Activated T-helper 17 cell treated with anti-CD3 and anti-CD28 coated beads, Interleukin-2, amount 50 U/mL, for 72 hours (primary cell): ENCODE results near the gene LYRM2. TPM values are rescaled to one million over a fixed set of nuclear protein-coding genes. Genes with fewer than 3 reads are reported as not detected.

ENCODE experiments used
- ATAC-seq: fragments of 150-1000 bp; cut with Tn5 transposase; replicated peaks from 2 replicates; pipeline ENCODE4 v1.10.0; 2021; ENCODE audit warnings: mild to moderate bottlenecking, moderate library complexity
- H3K27ac Mint-ChIP-seq: one replicate; pipeline ENCODE4 v1.8.0; 2022; ENCODE audit warnings: mixed read lengths
- H3K27me3 Mint-ChIP-seq: one replicate; pipeline ENCODE4 v1.8.0; 2022; ENCODE audit warnings: mixed read lengths
- H3K36me3 Mint-ChIP-seq: one replicate; pipeline ENCODE4 v1.8.0; 2022; ENCODE audit warnings: low read depth, mild to moderate bottlenecking, mixed read lengths
- H3K4me1 Mint-ChIP-seq: one replicate; pipeline ENCODE4 v1.8.0; 2022; ENCODE audit warnings: mixed read lengths
- H3K4me3 Mint-ChIP-seq: one replicate; pipeline ENCODE4 v1.8.0; 2022; ENCODE audit warnings: mild to moderate bottlenecking, mixed read lengths
- H3K9me3 Mint-ChIP-seq: one replicate; pipeline ENCODE4 v1.8.0; 2022; ENCODE audit warnings: mixed read lengths
- total RNA-seq, 2 donors: library from RNA; stranded (reverse); gene quantifications; one replicate each; pipeline ENCODE4 v1.2.3, GENCODE V29; 2022

The LYRM2 gene, protein sequence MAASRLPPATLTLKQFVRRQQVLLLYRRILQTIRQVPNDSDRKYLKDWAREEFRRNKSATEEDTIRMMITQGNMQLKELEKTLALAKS
- 10 to 100 TPM; 22.5 to 30.7 TPM for total RNA-seq

DNA sequence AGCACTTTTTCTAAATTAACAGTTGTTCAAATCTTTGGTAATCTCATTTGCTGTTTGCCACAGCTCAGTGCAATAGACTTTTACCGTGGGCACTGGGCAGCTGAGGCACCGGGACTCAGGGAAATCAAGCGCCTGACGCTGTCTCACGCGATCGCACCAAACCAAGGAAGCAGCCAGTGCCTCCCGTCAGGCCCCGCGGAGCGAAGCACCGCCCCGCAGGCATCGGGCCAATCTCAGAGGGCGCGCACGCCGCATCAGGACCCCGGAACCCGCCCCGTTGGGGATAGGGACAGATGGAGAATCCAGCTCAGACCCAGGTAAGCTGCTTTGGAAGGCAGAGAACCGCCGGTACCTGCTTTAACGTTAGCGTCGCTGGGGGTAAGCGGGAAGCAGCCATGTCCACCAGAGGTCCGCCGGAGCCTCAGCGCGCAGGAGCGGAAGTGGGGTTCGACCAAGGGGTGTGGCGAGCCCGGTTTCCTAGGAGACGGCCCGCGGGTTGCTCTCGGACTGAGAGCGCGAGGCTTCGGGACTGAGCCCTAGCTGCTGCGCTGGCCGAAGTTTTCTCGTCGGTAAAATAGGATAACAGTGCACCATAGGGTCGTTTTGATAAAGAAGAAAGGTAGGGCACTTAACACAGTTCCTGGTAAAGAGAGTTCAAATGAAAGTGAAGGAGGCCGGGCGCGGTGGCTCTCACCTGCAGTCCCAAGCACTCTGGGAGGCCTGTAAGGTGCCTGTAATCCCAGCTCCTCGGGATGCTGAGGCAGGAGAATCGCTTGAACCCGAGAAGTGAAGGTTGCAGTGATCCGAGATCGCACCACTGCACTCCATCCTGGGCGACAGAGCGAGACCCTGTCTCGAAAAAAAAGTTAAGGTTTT, at the start of gene LYRM2:
LYRM2 (minus strand) TSS at position 428 of the 876 bp plus-strand sequence; CDS start at position 397, 31 bp downstream.
- no peaks in the 10 kb centered on the region for H3K9me3 Mint-ChIP-seq
- H3K27ac Mint-ChIP-seq: peak within 1 kb of the TSS; percentile 95
- H3K27me3 Mint-ChIP-seq: no peaks in the 10 kb centered on the region
- H3K4me1 Mint-ChIP-seq: peaks cover 22% of the 10 kb centered on the region
- ATAC-seq: peak; percentile 98
- H3K36me3 Mint-ChIP-seq: peaks cover 76% of the 10 kb centered on the region
- peak within 1 kb of the TSS; percentile 89 for H3K4me3 Mint-ChIP-seq

DNA sequence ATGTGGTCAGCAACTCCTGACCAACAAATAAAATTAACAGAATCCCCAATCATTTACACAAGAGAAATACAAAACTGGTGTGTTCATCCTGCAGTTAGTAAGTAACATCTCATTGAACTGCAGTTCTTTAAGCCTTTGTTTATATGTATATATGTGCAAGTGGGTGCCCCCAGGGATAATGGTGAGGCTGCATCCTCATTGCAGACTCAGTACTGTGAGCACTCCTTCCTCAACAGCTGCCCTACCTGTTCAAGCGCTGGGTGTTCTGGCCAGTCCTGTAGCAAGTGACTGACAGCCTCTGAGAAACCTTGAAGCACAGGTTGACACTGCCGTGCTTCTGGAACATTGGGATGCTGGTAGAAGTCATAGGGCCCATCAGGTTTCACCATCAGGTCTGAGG, 49.8 kb upstream of the LYRM2 start:
- no peaks in the 10 kb centered on the region for H3K9me3 Mint-ChIP-seq
- H3K27ac Mint-ChIP-seq: no peak overlapping the region
- H3K4me1 Mint-ChIP-seq: no peaks in the 10 kb centered on the region

DNA sequence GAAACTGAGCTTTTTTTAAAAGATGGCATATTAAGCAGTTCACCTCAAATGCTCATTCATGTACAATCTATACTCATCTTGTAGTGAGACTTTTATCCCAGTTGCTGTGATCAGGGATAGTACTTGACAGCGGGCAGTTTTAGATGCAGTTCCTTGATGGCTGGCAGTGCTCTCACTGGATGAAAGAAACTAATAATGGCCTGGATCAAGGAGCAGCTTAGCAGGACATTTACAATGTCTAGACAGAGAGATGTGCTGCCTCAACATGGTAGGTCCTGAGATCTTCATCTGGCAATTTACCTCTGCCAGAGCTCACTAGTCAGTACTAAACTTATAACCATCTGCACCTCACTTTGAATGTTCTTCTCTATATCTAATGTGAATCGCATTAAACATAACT, 46.8 kb upstream of the LYRM2 start:
- Mint-ChIP-seq H3K27ac (no peak overlapping the region), H3K27me3 (no peaks in the 10 kb centered on the region), H3K36me3 (peaks cover 100% of the 10 kb centered on the region), H3K9me3 (no peaks in the 10 kb centered on the region), H3K4me1 (no peaks in the 10 kb centered on the region), H3K4me3 (no peak overlapping the region)
- no peak for ATAC-seq

More for the DNA sequence above, 49.8 kb upstream of the LYRM2 start:
- Mint-ChIP-seq H3K27me3 (no peaks in the 10 kb centered on the region), H3K4me3 (no peak overlapping the region), H3K36me3 (peaks cover 100% of the 10 kb centered on the region)
- no peak for ATAC-seq

DNA sequence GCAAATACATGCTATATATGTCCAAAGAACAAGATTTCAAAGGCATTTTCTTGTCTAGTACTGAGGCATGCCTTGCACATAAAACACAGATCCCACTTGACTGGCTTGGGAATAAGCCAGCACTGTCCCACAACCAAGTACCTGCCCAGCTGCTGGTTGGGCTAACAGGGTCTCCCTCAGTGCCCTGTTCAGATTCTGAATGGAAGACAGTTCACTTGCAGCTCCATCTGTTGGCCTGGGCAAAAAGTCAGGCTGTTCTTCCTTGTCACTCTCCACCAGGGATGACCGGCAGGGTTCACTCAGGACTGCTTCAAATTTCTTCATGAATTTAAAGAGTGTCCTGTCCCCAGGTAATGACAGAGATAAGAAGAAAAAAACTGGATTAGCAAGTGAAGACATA, 44.4 kb upstream of the LYRM2 start:
- Mint-ChIP-seq H3K4me3 (no peak overlapping the region), H3K9me3 (no peaks in the 10 kb centered on the region), H3K36me3 (peaks cover 99% of the 10 kb centered on the region), H3K27ac (no peak overlapping the region), H3K4me1 (no peaks in the 10 kb centered on the region), H3K27me3 (no peaks in the 10 kb centered on the region)
- ATAC-seq: no peak

DNA sequence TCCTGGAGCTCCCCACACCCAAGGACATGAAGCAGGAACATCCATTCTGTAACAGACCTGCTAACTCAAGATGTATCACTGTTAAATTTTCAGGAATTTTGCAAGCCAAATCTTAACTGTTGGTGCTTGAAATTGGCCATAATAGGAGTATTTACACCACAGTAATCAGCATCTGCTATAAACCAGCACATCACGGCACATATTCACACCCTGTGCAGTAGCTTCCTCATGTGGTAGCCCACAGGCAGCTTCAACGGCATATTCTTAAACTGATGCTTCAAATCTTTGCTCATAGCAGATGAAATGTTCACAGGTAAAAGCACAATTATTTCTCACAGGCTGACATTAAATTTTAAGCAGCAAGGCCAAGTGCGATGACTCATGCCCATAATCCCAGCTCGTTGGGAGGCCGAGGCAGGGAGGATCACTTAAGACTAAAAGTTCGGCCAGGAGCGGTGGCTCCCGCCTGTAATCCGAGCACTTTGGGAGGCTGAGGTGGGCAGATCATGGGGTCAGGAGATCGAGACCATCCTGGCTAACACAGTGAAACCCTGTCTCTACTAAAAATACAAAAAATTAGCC, 43.5 kb upstream of the LYRM2 start:
- no peak overlapping the region for H3K4me3 Mint-ChIP-seq
- no peaks in the 10 kb centered on the region for H3K9me3 Mint-ChIP-seq
- ATAC-seq: no peak

DNA sequence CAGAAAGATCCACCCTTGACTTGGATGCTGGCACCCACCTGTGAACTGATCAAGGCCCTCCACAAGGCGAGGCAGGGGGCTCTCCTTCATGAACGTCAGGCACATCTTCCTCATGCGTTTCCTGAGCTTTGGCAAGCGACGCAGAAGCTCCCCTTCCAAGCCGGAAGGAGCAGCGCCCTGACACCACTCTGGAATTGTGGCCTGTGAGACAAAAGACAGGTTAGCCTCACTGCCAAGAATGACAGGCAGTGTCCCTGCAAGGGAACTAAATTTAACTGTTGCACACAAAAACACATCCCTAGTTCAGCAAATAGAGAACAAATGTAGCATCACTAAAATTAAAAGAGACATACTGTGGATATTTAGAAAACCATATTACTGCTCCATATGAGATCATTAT, 42.0 kb upstream of the LYRM2 start:
- no peak overlapping the region for H3K4me3 Mint-ChIP-seq
- H3K27ac Mint-ChIP-seq: no peak overlapping the region
- H3K9me3 Mint-ChIP-seq: no peaks in the 10 kb centered on the region
- peaks cover 99% of the 10 kb centered on the region for H3K36me3 Mint-ChIP-seq
- no peaks in the 10 kb centered on the region for H3K27me3 Mint-ChIP-seq
- no peaks in the 10 kb centered on the region for H3K4me1 Mint-ChIP-seq
- no peak for ATAC-seq

More for the DNA sequence above, 43.5 kb upstream of the LYRM2 start:
- no peaks in the 10 kb centered on the region for H3K27me3 Mint-ChIP-seq
- peaks cover 99% of the 10 kb centered on the region for H3K36me3 Mint-ChIP-seq
- no peaks in the 10 kb centered on the region for H3K4me1 Mint-ChIP-seq
- no peak overlapping the region for H3K27ac Mint-ChIP-seq

DNA sequence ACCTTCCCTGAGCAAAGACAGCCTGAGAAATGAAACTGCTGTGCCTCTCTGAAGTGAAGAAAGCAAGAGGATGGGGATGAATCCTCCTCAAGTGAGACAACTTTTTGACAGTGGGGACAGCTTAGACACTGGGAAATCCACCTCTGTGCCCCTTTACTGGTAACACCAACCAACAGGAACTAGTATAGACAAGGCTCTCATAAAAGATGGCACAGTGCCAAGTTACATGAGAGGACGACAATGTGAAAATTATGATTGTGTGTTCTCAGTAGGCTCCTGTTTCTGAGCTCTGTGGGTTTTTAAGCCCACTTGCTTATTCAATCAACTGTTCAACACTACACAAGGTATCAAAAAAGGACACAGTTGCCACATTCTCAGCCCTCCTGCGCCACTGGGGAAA, 41.6 kb upstream of the LYRM2 start:
- H3K27ac Mint-ChIP-seq: no peak overlapping the region

DNA sequence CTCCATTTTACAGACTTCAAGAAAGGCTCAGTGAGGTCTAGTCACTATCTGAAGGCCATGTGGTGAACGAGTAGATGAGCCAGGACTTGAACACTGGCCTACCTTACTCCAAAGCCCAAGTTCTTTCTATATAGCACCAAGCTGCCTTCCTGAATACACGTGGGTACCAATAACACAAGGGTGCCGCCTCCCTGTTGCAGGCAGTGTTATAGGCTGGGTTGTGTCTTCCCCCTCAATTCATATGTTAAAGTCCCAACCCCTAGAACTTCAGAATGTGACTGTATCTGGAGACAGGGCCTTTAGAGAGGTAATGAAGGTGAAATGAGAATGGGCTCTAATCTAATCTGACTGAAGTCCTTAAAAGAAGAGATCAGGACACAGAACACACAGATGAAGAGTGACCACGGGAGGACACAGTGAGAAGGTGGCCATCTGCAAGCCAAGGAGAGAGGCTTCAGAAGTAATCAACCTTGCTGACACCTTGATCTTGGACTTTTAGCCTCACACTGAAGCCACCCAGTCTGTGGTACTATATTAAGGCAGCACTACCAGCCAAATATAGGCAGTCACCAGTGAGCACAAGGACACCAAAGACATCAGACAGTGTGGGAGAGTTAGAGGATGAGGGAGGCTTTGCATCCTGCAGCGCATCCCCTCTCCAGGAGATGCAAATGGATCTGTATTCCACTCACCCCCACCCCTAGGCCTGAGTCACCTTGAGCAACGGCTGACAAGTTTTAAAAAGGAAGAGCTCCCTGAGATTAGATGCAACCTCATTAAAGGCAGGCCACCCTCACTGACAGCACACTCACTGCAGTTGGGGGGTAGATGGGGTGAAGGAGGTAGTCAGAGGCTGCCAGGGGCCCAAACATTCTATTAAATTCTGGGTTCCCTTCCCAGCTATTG, 40.9 kb upstream of the LYRM2 start:
- H3K36me3 Mint-ChIP-seq: peaks cover 99% of the 10 kb centered on the region
- H3K27me3 Mint-ChIP-seq: no peaks in the 10 kb centered on the region
- no peaks in the 10 kb centered on the region for H3K4me1 Mint-ChIP-seq
- H3K4me3 Mint-ChIP-seq: no peak overlapping the region
- H3K27ac Mint-ChIP-seq: no peak overlapping the region
- ATAC-seq: no peak
- no peaks in the 10 kb centered on the region for H3K9me3 Mint-ChIP-seq

More for the DNA sequence above, 41.6 kb upstream of the LYRM2 start:
- Mint-ChIP-seq H3K4me3 (no peak overlapping the region), H3K27me3 (no peaks in the 10 kb centered on the region), H3K4me1 (no peaks in the 10 kb centered on the region), H3K36me3 (peaks cover 99% of the 10 kb centered on the region), H3K9me3 (no peaks in the 10 kb centered on the region)
- ATAC-seq: no peak

DNA sequence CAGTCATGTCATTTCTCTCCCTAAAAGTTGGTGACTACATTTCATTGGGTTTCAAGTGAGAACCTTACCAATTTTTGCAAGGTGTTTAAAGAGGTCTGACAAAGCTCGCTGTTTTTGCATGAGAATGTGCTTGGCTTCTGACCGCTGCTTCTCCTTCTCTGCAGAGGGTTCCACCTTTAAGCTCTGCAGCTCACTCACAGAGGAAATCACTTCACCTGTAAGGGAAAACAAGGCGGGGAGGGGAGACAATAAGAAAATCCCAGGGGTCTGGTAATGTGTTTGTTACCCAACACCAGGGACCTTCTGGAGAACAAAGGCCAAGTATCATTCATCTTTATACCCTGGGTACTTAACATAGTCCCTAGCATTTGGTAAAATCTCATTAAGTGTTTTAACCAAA, 40.0 kb upstream of the LYRM2 start:
- Mint-ChIP-seq H3K27me3 (no peaks in the 10 kb centered on the region), H3K4me3 (no peak overlapping the region), H3K36me3 (peaks cover 99% of the 10 kb centered on the region), H3K9me3 (no peaks in the 10 kb centered on the region), H3K27ac (no peak overlapping the region), H3K4me1 (no peaks in the 10 kb centered on the region)
- no peak for ATAC-seq

DNA sequence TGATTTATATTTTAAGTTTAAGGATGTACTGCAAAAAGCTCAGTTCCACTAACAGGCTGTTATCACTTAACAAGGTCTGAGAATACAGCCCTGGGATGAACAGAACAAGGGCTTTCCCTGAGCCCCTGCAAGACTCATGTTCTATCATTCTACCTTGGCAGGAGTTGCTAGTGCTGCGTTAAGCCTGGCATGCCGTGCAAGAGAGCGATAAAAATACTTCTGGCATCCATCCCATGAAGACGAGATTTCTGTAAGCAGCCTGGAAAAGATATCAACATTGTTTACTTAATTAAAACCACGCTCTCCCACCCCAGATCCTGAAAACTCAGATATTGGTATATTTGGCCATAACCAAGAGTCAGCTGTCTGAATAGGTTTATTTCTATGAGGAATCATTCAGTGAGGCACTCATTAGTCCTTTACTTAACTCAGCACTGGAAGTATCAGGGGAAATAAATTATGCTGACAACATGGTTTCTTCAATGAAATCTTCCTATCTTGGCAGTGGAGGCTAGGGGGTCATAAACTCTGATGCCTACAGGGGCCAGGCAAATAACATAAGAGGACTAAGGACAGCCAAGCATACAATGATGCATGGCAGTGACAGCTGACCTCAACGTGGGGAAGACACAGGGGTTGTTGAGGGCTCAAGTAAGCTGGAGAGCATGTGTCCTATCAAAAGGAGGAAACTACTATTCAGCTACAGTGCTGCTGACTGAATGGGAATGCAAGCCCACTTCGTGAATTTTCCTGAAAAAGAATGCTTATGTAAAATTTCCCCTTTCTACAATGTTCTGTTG, 37.6 kb upstream of the LYRM2 start:
- Mint-ChIP-seq H3K36me3 (peaks cover 99% of the 10 kb centered on the region), H3K4me1 (no peaks in the 10 kb centered on the region)

DNA sequence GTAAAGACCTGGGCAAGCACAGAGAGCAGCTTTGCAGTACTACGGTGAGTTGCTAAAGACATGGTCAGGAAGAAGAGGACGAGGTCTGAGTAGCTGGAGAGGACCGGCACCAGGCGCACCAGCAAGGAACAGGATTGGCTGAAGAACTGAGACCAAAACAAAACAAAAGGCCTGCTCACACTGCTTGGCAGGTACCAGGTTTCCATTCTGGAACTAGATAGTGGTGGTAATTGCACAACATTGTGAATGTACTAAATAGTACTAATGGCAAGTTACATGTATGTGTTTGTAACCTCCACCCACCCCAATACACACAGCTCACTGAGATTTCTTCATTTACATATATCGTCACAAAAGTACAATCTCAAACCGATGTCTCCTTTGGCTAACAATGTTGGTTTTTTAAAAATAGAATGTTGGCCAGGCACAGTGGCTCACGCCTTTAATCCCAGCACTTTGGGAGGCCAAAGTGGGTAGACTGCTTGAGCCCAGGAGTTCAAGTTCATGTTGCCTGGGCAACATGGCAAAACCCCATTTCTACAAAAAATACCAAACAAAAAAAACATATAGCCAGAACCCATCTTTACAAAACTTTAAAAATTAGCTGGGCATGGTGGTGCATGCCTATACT, 32.5 kb upstream of the LYRM2 start:
- H3K9me3 Mint-ChIP-seq: no peaks in the 10 kb centered on the region
- H3K27me3 Mint-ChIP-seq: no peaks in the 10 kb centered on the region
- peaks cover 100% of the 10 kb centered on the region for H3K36me3 Mint-ChIP-seq
- H3K4me3 Mint-ChIP-seq: no peak overlapping the region
- ATAC-seq: no peak
- H3K27ac Mint-ChIP-seq: no peak overlapping the region
- H3K4me1 Mint-ChIP-seq: no peaks in the 10 kb centered on the region

More for the DNA sequence above, 37.6 kb upstream of the LYRM2 start:
- no peak for ATAC-seq
- no peaks in the 10 kb centered on the region for H3K9me3 Mint-ChIP-seq
- no peak overlapping the region for H3K27ac Mint-ChIP-seq
- H3K4me3 Mint-ChIP-seq: no peak overlapping the region
- H3K27me3 Mint-ChIP-seq: no peaks in the 10 kb centered on the region

DNA sequence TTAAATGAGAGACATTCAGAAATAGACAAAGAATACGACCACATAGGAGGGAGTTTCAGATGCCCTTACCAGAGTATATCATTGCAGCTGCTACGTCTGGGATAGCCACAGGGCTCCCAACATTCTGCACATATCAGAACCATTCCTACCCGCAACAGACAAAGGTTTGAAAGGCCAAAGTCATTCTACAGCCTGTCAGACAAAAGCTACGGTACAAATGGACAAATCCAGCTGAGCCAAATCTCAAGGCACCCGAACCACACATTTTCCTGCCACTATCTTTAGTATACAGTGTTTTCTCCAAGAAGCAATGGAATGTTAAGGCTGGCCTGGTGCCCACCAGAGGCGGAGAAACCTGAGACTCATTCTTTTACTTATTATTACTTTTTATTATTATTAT, 30.5 kb upstream of the LYRM2 start:
- no peaks in the 10 kb centered on the region for H3K27me3 Mint-ChIP-seq
- H3K9me3 Mint-ChIP-seq: no peaks in the 10 kb centered on the region
- ATAC-seq: no peak
- H3K4me1 Mint-ChIP-seq: no peaks in the 10 kb centered on the region
- no peak overlapping the region for H3K27ac Mint-ChIP-seq
- H3K36me3 Mint-ChIP-seq: peaks cover 98% of the 10 kb centered on the region
- no peak overlapping the region for H3K4me3 Mint-ChIP-seq

DNA sequence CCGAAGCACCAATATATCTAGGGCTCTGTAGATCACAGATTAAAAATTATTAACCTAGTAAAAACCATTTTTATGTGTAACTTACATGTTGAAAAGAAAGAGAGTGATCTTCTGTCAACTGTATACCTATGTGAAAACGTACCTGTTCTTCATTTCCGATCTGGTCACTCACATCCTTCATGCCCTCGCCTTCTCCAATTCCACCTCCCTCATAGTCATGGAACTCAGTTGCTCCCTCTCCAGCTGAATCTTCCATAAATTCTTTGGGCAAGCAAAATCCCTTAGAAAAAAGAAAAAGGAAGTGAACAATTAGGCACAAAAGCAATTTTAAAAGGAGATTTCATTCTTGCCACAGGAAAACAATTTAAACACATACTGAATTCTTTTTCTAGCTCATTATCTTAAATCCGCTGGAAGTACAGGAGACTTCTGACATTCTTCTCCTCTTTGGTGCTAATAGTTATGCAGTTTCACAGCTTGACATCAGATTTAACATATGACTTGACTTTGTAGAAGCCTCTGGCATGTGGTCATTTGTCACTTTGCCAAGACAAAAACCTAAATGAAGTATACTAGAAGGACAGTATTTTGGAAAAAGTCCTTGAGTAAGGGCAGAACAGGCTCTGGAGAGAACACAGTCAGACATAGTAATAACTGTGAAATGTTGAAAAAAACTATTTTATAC, 29.5 kb upstream of the LYRM2 start:
- Mint-ChIP-seq H3K9me3 (no peaks in the 10 kb centered on the region), H3K4me3 (no peak overlapping the region), H3K27ac (no peak overlapping the region), H3K27me3 (no peaks in the 10 kb centered on the region), H3K4me1 (no peaks in the 10 kb centered on the region), H3K36me3 (peaks cover 98% of the 10 kb centered on the region)
- ATAC-seq: no peak
